ENCODE data around the gene DUSP5.

The DUSP5 gene

GRCh38 chr10:110497438-110498086 is at the start of gene DUSP5 (continued):
- no peak for TF ChIP-seq ZNF449 (tag by site-specific recombination; IDR thresholded peaks at IDR 0.05)
- TF ChIP-seq ZNF239 (tag by site-specific recombination; IDR thresholded peaks at IDR 0.05): peak; percentile 30; the same call in 1 of the 2 replicates
- no peak for TF ChIP-seq MEIS1 (CRISPR knock-in tag; IDR thresholded peaks at IDR 0.05; ENCODE audit: borderline replicate concordance)
- peak; percentile 34; the same call in 1 of the 2 replicates for TF ChIP-seq IKZF3 (tag by site-specific recombination; IDR thresholded peaks at IDR 0.05)
- TF ChIP-seq YY1 (tag by site-specific recombination; IDR thresholded peaks at IDR 0.05): no peak
- TF ChIP-seq ZNF561 (tag by site-specific recombination; IDR thresholded peaks at IDR 0.05; ENCODE audit: borderline replicate concordance): peak; percentile 98
- TF ChIP-seq, protein P1, sequence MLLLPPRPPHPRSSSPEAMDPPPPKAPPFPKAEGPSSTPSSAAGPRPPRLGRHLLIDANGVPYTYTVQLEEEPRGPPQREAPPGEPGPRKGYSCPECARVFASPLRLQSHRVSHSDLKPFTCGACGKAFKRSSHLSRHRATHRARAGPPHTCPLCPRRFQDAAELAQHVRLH (tag by site-specific recombination; IDR thresholded peaks at IDR 0.05): no peak
- no peak for TF ChIP-seq REPIN1 (tag by site-specific recombination; IDR thresholded peaks at IDR 0.05; ENCODE audit: low read depth)
- TF ChIP-seq MZF1 (tag by site-specific recombination; IDR thresholded peaks at IDR 0.05; ENCODE audit: borderline replicate concordance): no peak
- TF ChIP-seq ZFP37 (tag by site-specific recombination; IDR thresholded peaks at IDR 0.05): 0 out of 2 replicates have a peak, but pooled peaks have one; percentile 21
- TF ChIP-seq GLIS2 (tag by site-specific recombination; IDR thresholded peaks at IDR 0.05): peak; percentile 63
- TF ChIP-seq, protein P2, sequence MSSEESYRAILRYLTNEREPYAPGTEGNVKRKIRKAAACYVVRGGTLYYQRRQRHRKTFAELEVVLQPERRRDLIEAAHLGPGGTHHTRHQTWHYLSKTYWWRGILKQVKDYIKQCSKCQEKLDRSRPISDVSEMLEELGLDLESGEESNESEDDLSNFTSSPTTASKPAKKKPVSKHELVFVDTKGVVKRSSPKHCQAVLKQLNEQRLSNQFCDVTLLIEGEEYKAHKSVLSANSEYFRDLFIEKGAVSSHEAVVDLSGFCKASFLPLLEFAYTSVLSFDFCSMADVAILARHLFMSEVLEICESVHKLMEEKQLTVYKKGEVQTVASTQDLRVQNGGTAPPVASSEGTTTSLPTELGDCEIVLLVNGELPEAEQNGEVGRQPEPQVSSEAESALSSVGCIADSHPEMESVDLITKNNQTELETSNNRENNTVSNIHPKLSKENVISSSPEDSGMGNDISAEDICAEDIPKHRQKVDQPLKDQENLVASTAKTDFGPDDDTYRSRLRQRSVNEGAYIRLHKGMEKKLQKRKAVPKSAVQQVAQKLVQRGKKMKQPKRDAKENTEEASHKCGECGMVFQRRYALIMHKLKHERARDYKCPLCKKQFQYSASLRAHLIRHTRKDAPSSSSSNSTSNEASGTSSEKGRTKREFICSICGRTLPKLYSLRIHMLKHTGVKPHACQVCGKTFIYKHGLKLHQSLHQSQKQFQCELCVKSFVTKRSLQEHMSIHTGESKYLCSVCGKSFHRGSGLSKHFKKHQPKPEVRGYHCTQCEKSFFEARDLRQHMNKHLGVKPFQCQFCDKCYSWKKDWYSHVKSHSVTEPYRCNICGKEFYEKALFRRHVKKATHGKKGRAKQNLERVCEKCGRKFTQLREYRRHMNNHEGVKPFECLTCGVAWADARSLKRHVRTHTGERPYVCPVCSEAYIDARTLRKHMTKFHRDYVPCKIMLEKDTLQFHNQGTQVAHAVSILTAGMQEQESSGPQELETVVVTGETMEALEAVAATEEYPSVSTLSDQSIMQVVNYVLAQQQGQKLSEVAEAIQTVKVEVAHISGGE (tag by site-specific recombination; conservative IDR thresholded peaks at IDR 0.05; ENCODE audit: low read depth): peak; percentile 85
- no peak for TF ChIP-seq SCRT1 (tag by site-specific recombination; IDR thresholded peaks at IDR 0.05; ENCODE audit: borderline replicate concordance)
- peak; percentile 41 for TF ChIP-seq ZNF394 (tag by site-specific recombination; IDR thresholded peaks at IDR 0.05; ENCODE audit: borderline replicate concordance)
- TF ChIP-seq ZNF133 (tag by site-specific recombination; IDR thresholded peaks at IDR 0.05): no peak
- peak; percentile 97 for TF ChIP-seq ZNF600 (tag by site-specific recombination; IDR thresholded peaks at IDR 0.05)
- peak; percentile 85 for TF ChIP-seq KLF9 (tag by site-specific recombination; IDR thresholded peaks at IDR 0.05; ENCODE audit: low read depth)
- TF ChIP-seq ZNF629 (tag by site-specific recombination; IDR thresholded peaks at IDR 0.05): peak; percentile 32
- no peak for TF ChIP-seq ZNF473 (tag by site-specific recombination; IDR thresholded peaks at IDR 0.05)
- TF ChIP-seq ZSCAN30 (tag by site-specific recombination; IDR thresholded peaks at IDR 0.05): peak; percentile 71
- no peak for TF ChIP-seq ZNF530 (tag by site-specific recombination; IDR thresholded peaks at IDR 0.05; ENCODE audit: low read depth)
- 0 out of 2 replicates have a peak, but pooled peaks have one; percentile 59 for TF ChIP-seq ZNF391 (tag by site-specific recombination; IDR thresholded peaks at IDR 0.05; ENCODE audit: borderline replicate concordance, low read depth)
- peak; percentile 73 for TF ChIP-seq EGR2 (tag by site-specific recombination; IDR thresholded peaks at IDR 0.05; ENCODE audit: low read depth)
- TF ChIP-seq ZBTB48 (tag by site-specific recombination; IDR thresholded peaks at IDR 0.05): peak; percentile 72
- no peak for TF ChIP-seq ZSCAN18 (tag by site-specific recombination; IDR thresholded peaks at IDR 0.05)
- TF ChIP-seq ZNF280D (tag by site-specific recombination; IDR thresholded peaks at IDR 0.05): no peak
- TF ChIP-seq ZNF398 (tag by site-specific recombination; IDR thresholded peaks at IDR 0.05): peak; percentile 82
- TF ChIP-seq ZBTB7A (tag by site-specific recombination; IDR thresholded peaks at IDR 0.05; ENCODE audit: low read depth): no peak
